DOHH2 (cell line): ENCODE data around the gene PLEKHG4B.

Experiments used
- CTCF ChIP-seq: fragments of 200-600 bp; sonication (generic); IDR thresholded peaks from one replicate; pipeline ENCODE4 v1.5.1; 2014; ENCODE audit warnings: antibody characterized with exemption, mild to moderate bottlenecking, low read depth, low read length; ENCODE audit not compliant: poor library complexity, severe bottlenecking
- EZH2phosphoT487 ChIP-seq: fragments of 200-600 bp; sonication (generic); IDR thresholded peaks from 2 replicates; pipeline ENCODE4 v1.6.1; 2017; ENCODE audit warnings: borderline replicate concordance, mild to moderate bottlenecking, antibody characterized with exemption, low read length, moderate library complexity, mixed read lengths

- TF ChIP-seq CTCF (no peak), EZH2phosphoT487 (no peak)
These were observed 47.8 kb downstream of the PLEKHG4B start for GRCh38 chr5:139579-140442.
